HG03045 (cell line): Measurements from ENCODE around the gene SLC23A1.
"Not testable (repeated sequence)": the region's sequence is repeated elsewhere in the genome, so short reads cannot be mapped to it uniquely, and the experiment has no call there.

Source experiments
- ATAC-seq: cut with Tn5 transposase; IDR thresholded peaks from one replicate; pipeline ENCODE4 v1.9.1; 2021; ENCODE audit warnings: mild to moderate bottlenecking, moderate library complexity; ENCODE audit not compliant: unreplicated experiment

Gene SLC23A1

DNA sequence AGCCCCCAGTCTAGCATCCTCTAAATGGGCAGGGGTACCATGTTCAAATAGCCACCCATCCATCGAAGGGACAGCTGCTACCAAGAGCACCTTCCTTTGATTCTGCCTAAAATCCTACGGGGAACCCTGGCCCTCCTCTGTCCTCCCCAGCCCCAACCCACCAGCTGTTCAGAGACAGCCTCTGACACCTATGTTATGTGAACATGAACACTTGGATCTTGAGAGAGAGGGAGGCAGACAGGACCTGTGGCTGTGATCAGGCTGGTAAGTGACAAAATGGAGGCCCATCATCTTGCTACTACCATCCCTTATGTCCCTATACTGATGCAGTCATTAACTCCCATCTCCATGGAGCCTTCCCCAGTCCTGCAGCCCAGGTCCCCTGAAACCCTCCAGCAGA is 8.2 kb downstream of the SLC23A1 start:
- ATAC-seq, result no peak

GRCh38 chr5:139371482-139372435 is 11.3 kb downstream of the SLC23A1 start:
- ATAC-seq, result no peak

DNA sequence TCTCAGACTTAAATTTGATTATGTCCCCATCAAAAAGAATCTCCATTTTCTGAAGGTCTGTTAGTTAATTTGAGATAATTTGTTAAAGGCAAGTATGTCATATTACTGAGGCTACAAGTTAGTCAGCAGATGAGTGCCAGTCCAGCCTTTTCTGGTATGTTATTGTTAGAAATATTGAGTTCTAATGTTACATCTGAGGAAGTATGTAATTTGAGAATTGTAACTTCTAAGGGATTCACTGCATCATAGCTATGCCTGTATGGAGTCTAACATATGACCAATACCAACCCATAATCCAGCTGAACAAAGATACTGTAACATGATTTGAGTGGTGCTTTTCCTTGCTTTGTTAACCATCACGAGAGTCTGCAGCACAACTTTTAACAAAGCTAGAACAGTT is 13.9 kb downstream of the SLC23A1 start:
- no peak for ATAC-seq

DNA sequence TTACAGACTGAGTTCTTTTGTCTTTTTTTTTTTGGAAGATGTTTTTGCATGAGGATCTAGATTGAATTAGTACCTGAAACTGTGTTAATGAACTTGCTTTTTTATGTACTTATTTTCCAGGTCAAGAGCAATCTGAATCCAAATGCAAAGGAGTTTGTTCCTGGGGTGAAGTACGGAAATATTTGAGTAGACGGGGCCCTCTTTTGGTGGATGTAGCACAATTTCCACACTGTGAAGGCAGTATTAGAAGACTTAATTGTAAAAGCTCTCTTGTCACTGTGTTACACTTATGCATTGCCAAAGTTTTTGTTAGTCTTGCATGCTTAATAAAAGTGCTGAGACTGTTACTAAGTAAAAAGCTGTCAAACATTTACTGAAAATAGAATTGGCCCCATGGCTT is 14.5 kb downstream of the SLC23A1 start:
- ATAC-seq, result no peak

DNA sequence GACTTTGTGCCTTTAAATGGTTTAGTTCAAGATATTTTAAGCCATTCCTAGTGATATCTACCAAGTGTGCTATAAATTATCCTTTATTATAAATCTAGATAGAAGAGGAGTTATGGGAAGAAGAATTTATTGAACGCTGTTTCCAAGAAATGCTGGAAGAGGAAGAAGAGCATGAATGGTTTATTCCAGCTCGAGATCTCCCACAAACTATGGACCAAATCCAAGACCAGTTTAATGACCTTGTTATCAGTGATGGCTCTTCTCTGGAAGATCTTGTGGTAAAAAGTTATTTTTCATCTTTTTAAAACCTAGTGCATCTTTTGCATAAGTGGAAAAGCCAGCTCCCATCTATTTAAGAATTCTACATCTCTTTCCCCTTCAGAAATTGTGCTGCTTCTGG is 18.6 kb downstream of the SLC23A1 start:
- no peak for ATAC-seq

DNA sequence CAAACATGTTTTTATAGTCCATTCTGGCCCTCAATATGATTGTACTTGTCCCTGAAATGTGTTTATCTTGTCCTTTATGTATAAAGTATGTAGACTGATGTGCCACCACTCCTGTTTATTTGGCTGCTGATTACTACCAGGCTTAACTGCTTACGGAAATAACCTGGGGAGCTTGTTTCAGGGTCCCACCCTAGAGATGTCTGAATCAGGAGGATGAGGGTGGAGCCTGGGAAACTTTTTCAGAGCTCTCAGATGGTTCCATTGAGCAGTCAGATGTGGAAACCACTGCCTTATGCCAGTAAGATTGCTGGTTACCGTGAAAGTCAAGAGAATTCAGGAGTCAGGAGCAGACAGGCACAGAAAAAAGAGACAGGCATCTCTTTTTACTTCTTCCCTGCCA is 19.2 kb downstream of the SLC23A1 start:
- no peak for ATAC-seq

- ATAC-seq, result no peak
Observed at GRCh38 chr5:139361835-139362429, 21.2 kb downstream of the SLC23A1 start.

DNA sequence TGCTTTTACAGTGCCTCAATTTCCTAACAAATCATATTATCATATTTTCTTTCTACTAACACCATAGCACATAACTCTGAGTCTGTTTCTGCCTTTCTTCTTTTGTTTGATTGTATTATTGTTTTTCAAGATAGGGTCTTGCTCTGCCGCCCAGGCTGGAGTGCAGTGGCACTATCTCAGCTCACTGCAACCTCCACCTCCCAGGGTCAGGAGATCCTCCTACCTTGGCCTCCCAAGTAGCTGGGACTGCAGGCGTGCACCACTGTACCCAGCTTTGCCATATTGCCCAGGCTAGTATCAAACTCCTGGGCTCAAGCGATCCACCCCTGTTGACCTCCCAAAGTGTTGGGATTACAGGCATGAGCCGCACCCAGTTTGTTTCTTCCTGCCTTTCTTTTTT is 22.7 kb downstream of the SLC23A1 start:
- no peak for ATAC-seq

DNA sequence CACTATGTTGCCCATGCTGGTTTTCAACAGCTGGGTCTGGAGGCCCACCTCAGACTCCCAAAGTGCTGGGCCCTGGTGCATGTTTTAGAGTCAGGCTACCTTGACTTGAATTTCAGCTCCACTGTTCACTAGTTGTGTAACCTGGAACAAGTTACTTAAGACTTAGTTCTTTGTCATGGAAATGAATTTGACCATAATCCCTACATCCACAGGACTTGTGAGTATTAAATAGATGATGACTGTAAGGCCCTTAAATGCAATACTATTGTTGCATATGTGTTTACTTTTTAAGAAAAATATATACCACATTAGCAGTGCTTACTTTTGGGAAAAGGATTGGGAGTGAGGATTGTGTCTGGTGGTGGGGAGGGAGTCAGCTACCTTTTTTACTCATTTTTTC is 25.0 kb downstream of the SLC23A1 start:
- ATAC-seq, result no peak

GRCh38 chr5:139355900-139356299 is 27.2 kb downstream of the SLC23A1 start:
- not testable (repeated sequence) for ATAC-seq

DNA sequence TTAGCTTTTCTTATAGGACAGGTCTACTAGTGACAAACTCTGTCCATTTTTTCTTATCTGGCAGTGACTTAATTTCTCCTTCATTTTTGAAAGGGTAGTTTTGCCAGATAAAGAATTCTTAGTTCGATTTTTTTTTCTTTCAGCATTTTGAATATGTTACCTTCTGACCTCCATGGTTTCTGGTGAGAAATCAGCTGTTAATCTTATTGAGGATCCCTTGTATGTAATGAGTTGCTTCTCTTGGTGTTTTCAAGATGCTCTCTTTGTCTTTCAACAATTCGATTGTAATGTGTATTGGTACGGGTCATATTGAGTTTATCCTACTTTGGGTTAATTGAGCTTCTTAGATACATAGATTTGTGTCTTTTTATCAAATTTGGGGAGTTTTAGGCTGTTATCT is 28.9 kb downstream of the SLC23A1 start:
- ATAC-seq, result no peak

GRCh38 chr5:139347863-139348262 is 35.2 kb downstream of the SLC23A1 start:
- not testable (repeated sequence) for ATAC-seq

DNA sequence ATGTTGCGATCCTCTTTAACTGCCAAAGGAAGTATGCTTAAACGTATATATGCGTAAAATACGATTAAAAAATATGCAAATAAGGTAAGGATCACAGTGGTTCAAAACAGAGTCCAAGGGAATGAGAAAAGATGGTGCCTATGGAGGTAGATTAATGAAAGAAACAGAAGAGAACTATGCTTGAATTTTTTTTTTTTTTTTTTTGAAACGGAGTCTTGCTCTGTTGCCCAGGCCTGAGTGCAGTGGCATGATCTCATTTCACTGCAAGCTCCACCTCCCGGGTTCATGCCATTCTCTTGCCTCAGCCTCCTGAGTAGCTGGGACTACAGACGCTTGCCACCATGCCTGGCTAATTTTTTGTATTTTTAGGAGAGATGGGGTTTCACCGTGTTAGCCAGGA is 37.7 kb downstream of the SLC23A1 start:
- not testable (repeated sequence) for ATAC-seq

DNA sequence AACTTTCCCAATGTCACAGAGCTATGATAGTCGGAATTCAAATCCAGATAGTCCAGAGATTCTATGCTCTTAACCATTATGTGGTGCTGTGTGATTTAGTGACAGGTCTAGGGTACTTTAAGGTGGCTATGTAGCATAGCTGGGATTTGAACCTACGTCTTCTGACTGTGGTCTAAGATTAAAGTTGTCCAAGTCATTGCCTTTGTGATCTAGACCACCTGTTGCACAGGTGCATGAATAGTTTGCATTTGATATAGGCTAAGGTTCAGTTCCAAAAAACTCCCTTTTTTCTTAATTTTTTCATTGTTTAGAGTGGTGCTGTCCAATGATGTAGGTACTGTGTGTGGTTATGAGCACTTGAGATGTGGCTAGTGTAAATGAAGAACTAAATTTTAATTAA is 38.9 kb downstream of the SLC23A1 start:
- no peak for ATAC-seq

DNA sequence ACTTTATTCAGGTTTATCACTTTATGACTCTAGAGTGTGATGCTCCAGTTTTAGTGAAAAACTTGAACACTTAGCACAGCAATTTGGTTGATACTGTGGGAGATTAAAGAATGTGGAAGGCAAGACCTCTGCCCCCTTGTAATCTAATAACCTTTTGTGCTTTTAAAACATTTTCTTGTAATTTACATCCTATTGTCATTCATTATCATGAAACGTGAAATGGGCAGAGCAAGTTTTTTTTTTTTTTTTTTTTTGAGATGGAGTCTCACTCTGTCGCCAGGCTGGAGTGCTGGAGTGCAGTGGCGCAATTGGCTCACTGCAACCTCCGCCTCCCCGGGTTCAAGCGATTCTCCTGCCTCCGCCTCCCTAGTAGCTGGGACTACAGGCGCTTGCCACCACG is 39.6 kb downstream of the SLC23A1 start:
- ATAC-seq, result no peak

- ATAC-seq, result no peak
Observed at GRCh38 chr5:139342423-139342723, 40.7 kb downstream of the SLC23A1 start.

DNA sequence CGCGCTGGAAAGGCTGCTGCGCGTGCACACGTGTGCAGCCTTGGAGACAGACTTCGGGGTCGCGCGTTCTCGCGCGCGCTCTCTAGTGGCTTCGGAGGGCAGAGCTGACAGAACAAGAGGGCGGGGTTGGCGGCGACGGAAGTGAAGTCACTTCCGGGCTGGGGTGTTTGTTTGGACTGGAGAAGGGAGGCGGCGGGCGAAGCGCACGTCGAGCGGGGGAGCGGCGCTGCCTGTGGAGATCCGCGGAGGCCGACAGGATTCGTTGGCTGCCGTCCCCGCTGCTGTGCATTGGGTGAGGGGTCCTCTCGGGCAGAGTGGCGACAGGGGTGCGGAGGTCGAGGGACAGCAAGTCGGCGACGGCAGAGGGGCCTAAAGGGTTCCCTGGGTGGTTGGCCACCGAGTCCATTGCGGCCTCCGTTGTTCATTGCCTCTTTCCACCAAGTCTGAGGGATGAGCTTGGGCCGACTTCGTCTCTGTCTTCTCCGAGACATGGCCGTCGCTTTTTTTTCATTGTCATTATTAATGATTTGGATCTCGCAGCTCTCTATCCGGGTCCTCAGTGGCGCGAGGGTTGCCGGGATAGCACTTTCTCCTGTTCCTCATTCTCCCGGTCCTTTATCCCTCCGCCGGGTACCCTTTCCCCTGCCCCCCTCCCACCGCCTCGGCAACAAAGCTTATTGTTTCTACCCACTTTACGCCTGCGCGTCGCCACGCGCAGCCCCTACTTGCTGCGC is 41.2 kb downstream of the SLC23A1 start, which contains the start of gene PAIP2:
Gene PAIP2, plus strand, starts transcription at position 166 of the 734 bp plus-strand sequence. CDS start 21,931 bp downstream, outside the sequence.
- ATAC-seq, result peak; percentile 93

DNA sequence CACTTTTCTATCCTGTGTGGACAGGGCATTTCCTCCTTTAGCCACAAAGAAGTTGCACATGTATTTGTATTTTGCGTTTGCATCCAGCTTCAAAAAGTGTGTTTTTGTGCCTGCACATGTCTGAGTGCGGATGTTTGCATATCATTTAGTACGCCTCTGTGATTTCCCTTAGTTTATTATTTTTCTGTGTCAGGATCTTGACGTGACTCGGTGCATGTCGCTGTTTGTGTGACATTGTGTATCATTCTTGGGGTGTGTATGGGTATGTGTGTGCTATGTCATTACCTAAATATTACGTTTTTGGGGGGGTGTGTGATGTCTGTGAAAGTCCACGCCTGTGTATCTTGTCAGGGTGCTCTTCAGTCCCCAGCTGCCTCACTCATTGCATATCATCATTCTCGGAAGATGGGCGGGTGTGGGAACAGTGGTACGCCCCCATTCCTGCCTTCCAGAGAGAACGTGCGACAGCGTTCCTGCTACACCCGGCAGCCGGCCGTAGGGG is 41.9 kb downstream of the SLC23A1 start:
- no peak for ATAC-seq

- no peak for ATAC-seq
Observed at GRCh38 chr5:139340051-139340450, 43.0 kb downstream of the SLC23A1 start.

GRCh38 chr5:139335811-139336210 is 47.3 kb downstream of the SLC23A1 start:
- no peak for ATAC-seq
